ENCODE data around the gene KIF17. TPM values are rescaled to one million over a fixed set of nuclear protein-coding genes. Genes with fewer than 3 reads are reported as not detected.
"Not testable (repeated sequence)": the region's sequence is repeated elsewhere in the genome, so short reads cannot be mapped to it uniquely, and the experiment has no call there.

KIF17 gene
- total RNA-seq, 1 donor from 2014 or later, result not detected

DNA sequence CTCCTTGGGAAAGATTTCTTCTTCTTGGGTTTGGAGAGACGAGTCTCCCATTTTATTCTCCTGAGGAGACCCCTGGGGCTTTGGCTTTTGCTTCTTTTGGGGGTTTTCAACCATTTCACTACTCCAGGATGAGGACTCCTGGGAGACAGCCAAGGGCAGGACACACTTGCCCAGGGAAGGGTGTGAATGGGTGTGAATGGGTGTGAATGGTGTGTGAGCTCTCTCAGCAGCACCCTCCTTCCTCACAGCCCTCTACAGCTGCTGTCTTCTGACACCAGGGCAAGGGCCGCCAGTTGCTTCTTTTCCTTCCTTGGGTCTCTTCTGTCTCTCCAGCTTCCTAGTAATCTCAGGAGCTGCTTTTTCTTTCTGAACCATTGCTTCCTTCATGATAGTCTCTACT lies 24.2 kb downstream of the KIF17 start:
- intact Hi-C loops (cut with micrococcal nuclease), result no loop called here

- intact Hi-C loops (cut with micrococcal nuclease), result no loop called here
Measured at GRCh38 chr1:20691872-20692271, 25.9 kb downstream of the KIF17 start.

- intact Hi-C loops (cut with micrococcal nuclease), result no loop called here
Measured at GRCh38 chr1:20689645-20690056, 28.2 kb downstream of the KIF17 start.

- intact Hi-C loops (cut with micrococcal nuclease), result no loop called here
Measured at GRCh38 chr1:20686883-20687725, 30.7 kb downstream of the KIF17 start.

DNA sequence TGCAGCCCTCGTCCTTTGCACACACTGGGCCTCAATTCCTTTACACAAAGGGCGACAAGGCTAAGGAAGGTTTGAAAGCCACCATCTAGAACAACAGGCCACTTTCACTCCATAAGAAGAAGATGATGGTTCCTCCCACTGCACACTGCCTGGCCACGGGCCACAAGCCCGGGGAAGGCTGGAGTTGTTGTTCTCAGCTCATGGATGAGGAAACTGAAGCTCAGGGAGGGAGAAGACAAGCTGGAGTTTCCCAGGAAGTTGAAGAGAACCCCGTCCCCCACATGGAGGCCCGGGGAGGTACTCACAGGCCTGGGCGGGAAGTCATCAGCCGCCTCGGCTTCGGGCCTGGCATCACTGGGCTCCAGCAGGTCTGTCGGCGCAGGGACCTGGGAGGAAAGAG lies 32.1 kb downstream of the KIF17 start:
- intact Hi-C loops (cut with micrococcal nuclease), result no loop called here

DNA sequence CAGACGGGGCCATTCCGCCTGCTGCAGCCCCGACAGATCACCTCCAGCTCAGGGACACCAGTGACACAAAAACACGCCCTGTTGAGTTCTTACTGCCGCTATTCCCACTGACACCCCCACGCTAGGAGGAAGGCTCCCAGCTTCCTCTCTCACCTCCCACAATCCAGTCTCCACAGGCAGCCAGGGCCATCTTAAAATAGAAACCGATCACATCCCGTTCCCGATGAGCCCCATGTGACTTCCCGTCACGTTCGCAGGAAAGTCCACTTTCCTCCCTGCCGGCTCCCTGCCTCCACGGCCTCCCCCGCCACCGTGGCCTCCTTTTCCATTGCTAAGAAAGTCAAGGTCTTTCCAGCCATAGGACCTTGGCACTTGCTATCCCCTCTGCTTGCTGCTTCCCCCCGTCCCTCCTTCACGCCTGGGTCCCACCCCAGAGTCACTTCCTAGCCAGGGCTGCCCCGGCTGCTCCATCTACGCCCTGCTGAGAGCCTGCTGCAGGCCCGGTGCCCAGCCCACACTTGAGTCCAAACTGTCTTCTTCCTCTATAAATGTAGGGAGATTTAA lies 32.6 kb downstream of the KIF17 start:
- intact Hi-C loops (cut with micrococcal nuclease), result no loop called here

- intact Hi-C loops (cut with micrococcal nuclease), result no loop called here
Measured at GRCh38 chr1:20684651-20685050, 33.2 kb downstream of the KIF17 start.

- intact Hi-C loops (cut with micrococcal nuclease), result no loop called here
Measured at GRCh38 chr1:20684050-20684620, 33.7 kb downstream of the KIF17 start.

DNA sequence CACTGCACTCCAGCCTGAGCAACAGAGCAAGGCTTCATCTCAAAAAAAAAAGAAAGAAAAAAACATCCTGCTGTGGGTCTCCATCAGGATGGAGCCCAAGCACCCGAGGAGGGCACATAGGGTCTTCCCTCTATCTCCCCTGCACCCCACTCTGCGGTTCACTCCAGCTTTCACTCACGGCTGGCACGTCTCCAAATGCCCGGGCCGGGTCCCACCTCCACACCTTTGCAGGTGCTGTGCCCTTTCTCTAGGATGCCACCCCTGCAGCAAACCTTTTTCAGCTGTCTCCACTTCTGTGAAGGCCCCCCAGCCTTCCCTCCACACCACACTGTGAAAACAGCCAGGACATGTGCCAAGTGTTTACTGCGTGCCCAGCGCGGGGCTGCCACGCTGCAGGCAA lies 34.2 kb downstream of the KIF17 start:
- intact Hi-C loops (cut with micrococcal nuclease), result no loop called here

- intact Hi-C loops (cut with micrococcal nuclease), result no loop called here
Measured at GRCh38 chr1:20682571-20683236, 35.1 kb downstream of the KIF17 start.

DNA sequence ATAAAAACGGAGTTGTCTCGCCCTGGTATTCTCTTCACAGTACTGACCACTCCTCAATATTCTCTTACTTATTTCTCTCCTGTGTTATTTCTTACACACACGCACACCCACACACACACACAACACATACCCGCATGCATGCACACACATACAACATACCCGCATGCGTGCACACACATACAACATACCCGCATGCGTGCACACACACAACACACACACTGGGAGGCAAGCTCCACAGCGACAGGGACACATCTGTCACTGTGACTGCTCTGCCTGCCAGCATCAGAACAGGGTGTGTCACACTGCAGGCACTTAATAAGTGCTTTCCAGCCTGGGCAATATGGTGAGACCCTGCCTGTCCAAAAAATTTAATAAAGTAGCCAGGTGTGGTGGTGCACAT lies 35.8 kb downstream of the KIF17 start:
- intact Hi-C loops (cut with micrococcal nuclease), result no loop called here

- intact Hi-C loops (cut with micrococcal nuclease), result no loop called here
Measured at GRCh38 chr1:20680269-20680668, 37.5 kb downstream of the KIF17 start.

- intact Hi-C loops (cut with micrococcal nuclease), result no loop called here
Measured at GRCh38 chr1:20678599-20678998, 39.2 kb downstream of the KIF17 start.

DNA sequence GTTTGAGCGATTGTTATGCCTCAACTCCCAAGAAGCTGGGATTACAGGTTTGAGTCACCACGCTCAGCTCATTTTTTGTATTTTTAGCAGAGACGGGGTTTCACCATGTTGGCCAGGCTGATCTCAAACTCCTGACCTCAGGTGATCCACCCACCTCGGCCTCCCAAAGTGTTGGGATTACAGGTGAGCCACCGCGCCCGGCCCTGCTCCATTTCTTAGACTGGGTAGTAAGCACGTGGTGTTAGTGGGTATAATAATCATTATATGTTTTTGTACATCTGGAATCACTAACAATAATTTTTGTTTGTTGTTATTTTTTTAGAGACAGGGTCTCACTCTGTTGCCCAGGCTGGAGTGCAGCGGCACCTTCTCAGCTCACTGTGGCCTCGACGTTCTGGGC lies 44.2 kb downstream of the KIF17 start:
- intact Hi-C loops (cut with micrococcal nuclease), result not testable (repeated sequence)

- intact Hi-C loops (cut with micrococcal nuclease), result no loop called here
Measured at GRCh38 chr1:20672265-20672632, 45.6 kb downstream of the KIF17 start.

- intact Hi-C loops (cut with micrococcal nuclease), result no loop called here
Measured at GRCh38 chr1:20670936-20671335, 46.9 kb downstream of the KIF17 start.

GRCh38 chr1:20668581-20668980 lies 49.2 kb downstream of the KIF17 start:
- intact Hi-C loops (cut with micrococcal nuclease), result no loop called here

DNA sequence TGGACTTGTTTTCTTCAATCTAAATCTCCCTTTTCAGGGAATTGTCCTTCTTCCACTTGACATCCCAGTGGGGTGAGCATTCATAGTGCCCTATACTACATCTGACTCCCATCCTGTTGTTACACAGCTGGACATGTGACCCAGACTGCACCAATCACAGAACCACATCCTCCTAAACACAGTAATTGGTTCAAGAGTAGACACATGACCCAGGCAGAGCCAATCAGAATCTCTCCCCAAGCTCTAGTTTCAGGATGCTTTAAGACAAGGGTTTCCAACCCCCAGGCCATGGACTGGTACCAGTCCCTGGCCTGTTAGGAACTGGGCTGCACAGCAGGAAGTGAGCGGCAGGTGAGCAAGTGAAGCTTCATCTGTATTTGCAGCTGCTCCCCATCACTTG lies 51.0 kb downstream of the KIF17 start:
- intact Hi-C loops (cut with micrococcal nuclease), result no loop called here

DNA sequence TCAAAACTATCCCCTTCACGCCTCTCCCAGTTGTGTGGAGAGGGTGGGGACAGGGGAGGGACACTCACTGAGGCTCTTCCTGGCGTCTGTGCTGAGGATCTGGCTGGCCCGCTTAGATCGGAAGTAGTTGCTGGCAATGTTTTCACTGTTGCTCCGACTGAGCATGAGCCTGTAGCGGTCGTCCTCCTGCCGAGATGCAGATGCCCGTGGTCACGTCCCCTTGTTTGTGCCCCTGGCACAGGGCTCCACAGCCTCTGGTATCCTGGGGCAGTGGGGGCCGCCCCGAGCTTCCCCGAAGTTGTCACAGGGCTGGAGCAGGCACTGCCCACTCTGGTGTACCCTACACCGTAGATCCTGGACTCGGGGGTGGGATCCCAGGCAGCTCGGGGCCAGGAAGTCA lies 51.7 kb downstream of the KIF17 start:
- intact Hi-C loops (cut with micrococcal nuclease), result no loop called here

- intact Hi-C loops (cut with micrococcal nuclease), result no loop called here
Measured at GRCh38 chr1:20665726-20666125, 52.1 kb downstream of the KIF17 start.

- intact Hi-C loops (cut with micrococcal nuclease), result loop anchor here (5.0 kb wide), 2 partner anchors 1177 to 1788 kb away; partner anchors contain the start of genes CAPZB and ZBTB40
Measured at GRCh38 chr1:20663969-20664715, 53.7 kb downstream of the KIF17 start.

Measured in T-helper 1 cell treated with Interleukin-12 subunit alpha and Interleukin-12 subunit beta and Interleukin-4 antibody, amounts not matched to agents 30 ng/mL and 1 ng/mL, for 36 hours (primary cell).